Suprapubic skin (tissue), 4 donors: ENCODE data around the gene NPC1.

Experiments used
- EP300 ChIP-seq: sonication (generic); formaldehyde crosslinking; IDR thresholded peaks from one replicate; pipeline ENCODE4 v1.6.1; 2017; ENCODE audit warnings: antibody characterized with exemption
- POLR2A ChIP-seq, 2 donors: fragments of 450-650 bp; IDR thresholded peaks; one replicate each; pipeline ENCODE4 v1.6.1; 2017; ENCODE audit warnings: antibody characterized with exemption in 2 of 2, mild to moderate bottlenecking in 2 of 2, moderate library complexity in 2 of 2
- POLR2AphosphoS5 ChIP-seq, 3 donors: sonication (generic); formaldehyde crosslinking; IDR thresholded peaks; one replicate each; pipeline ENCODE4 v1.6.1; 2017; ENCODE audit warnings: antibody characterized with exemption in 3 of 3
- TF ChIP-seq, protein P1 (sequence below), 2 donors: fragments of 200-600 bp in 1 of 2; fragments of 450-650 bp in 1 of 2; sonication (generic) in 1 of 2; IDR thresholded peaks; one replicate each; pipeline ENCODE4 v1.5.1; 2016 to 2019; ENCODE audit warnings: antibody characterized with exemption in 2 of 2, mild to moderate bottlenecking in 1 of 2, moderate library complexity in 1 of 2

DNA sequence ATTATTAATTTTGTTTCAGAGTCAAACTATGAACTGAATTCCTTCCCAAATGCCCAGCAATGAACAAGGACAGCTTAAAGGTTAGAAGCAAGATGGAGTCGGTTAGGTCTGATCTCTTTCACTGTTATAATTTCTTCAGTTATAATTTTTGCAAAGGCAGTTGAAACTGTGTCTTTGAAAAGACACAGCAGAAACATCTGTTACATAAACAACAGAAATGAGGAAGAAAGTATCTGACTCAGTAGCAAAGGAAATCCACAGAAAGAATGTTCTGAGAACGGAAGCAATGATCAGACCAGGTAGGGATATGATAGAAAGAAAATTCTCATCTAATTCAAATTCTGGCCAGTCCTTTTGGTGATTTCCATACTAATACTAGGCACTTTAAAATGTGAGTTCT is 88.2 kb downstream of the NPC1 start:
- TF ChIP-seq POLR2A (IDR thresholded peaks at IDR 0.05) (no peak), POLR2AphosphoS5 (IDR thresholded peaks at IDR 0.05) (no peak), EP300 (no peak)
- TF ChIP-seq, protein P1, sequence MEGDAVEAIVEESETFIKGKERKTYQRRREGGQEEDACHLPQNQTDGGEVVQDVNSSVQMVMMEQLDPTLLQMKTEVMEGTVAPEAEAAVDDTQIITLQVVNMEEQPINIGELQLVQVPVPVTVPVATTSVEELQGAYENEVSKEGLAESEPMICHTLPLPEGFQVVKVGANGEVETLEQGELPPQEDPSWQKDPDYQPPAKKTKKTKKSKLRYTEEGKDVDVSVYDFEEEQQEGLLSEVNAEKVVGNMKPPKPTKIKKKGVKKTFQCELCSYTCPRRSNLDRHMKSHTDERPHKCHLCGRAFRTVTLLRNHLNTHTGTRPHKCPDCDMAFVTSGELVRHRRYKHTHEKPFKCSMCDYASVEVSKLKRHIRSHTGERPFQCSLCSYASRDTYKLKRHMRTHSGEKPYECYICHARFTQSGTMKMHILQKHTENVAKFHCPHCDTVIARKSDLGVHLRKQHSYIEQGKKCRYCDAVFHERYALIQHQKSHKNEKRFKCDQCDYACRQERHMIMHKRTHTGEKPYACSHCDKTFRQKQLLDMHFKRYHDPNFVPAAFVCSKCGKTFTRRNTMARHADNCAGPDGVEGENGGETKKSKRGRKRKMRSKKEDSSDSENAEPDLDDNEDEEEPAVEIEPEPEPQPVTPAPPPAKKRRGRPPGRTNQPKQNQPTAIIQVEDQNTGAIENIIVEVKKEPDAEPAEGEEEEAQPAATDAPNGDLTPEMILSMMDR (IDR thresholded peaks at IDR 0.05): no peak
